Trophoblast cell (in vitro differentiated cells and primary cell): ENCODE data around the gene PALMD.

ENCODE experiments used
- DNase-seq, 2 donors: peaks; one replicate each; pipeline ENCODE4 v3.0.0-alpha.2; 2016
- H2AFZ ChIP-seq: 2 replicates; pipeline ENCODE4 v1.6.1; 2013; ENCODE audit warnings: low read length, moderate library complexity, mild to moderate bottlenecking; ENCODE audit not compliant: insufficient read depth, poor library complexity
- H2AK5ac ChIP-seq: 2 replicates; pipeline ENCODE4 v1.6.1; 2013; ENCODE audit warnings: mild to moderate bottlenecking, low read length
- H2BK120ac ChIP-seq: 2 replicates; pipeline ENCODE4 v1.6.1; 2013; ENCODE audit warnings: low read length, mild to moderate bottlenecking, moderate library complexity; ENCODE audit not compliant: insufficient read depth, poor library complexity
- H2BK12ac ChIP-seq: 2 replicates; pipeline ENCODE4 v1.6.1; 2013; ENCODE audit warnings: mild to moderate bottlenecking, low read length, moderate library complexity
- H2BK5ac ChIP-seq: 2 replicates; pipeline ENCODE4 v1.6.1; 2013; ENCODE audit warnings: low read length, low read depth, moderate library complexity, mild to moderate bottlenecking; ENCODE audit not compliant: poor library complexity
- H3K14ac ChIP-seq: 2 replicates; pipeline ENCODE4 v1.6.1; 2013; ENCODE audit warnings: mild to moderate bottlenecking, low read length
- H3K18ac ChIP-seq: 2 replicates; pipeline ENCODE4 v1.6.1; 2013; ENCODE audit warnings: mild to moderate bottlenecking, low read length
- H3K23ac ChIP-seq: 2 replicates; pipeline ENCODE4 v1.6.1; 2013; ENCODE audit warnings: low read length
- H3K27ac ChIP-seq: 2 replicates; pipeline ENCODE4 v1.5.1; 2013; ENCODE audit warnings: low read depth, mild to moderate bottlenecking, inconsistent platforms, low read length, moderate library complexity
- H3K27me3 ChIP-seq: 2 replicates; pipeline ENCODE4 v1.6.1; 2013; ENCODE audit warnings: inconsistent platforms, mild to moderate bottlenecking, low read length, moderate library complexity; ENCODE audit not compliant: insufficient read depth
- H3K36me3 ChIP-seq, 2 experiments: 1 replicate in 1 of 2; 2 replicates in 1 of 2; pipeline ENCODE4 v1.6.1; 2013; ENCODE audit warnings: low read length in 2 of 2, mild to moderate bottlenecking in 2 of 2, moderate library complexity in 1 of 2; ENCODE audit not compliant: insufficient read depth in 2 of 2, control insufficient read depth in 1 of 2
- H3K4ac ChIP-seq: 2 replicates; pipeline ENCODE4 v1.6.1; 2013; ENCODE audit warnings: low read depth, mild to moderate bottlenecking, low read length, moderate library complexity
- H3K4me1 ChIP-seq, 2 experiments: 1 replicate in 1 of 2; 2 replicates in 1 of 2; pipeline ENCODE4 v1.6.1; 2013; ENCODE audit warnings: low read length in 2 of 2, mild to moderate bottlenecking in 2 of 2, moderate library complexity in 1 of 2; ENCODE audit not compliant: insufficient read depth in 2 of 2, control insufficient read depth in 1 of 2
- H3K4me2 ChIP-seq: 2 replicates; pipeline ENCODE4 v1.6.1; 2013; ENCODE audit warnings: inconsistent platforms, mild to moderate bottlenecking, low read length, moderate library complexity
- H3K4me3 ChIP-seq: 2 replicates; pipeline ENCODE4 v1.5.1; 2013; ENCODE audit warnings: mild to moderate bottlenecking, low read depth, low read length, inconsistent platforms
- H3K79me1 ChIP-seq: one replicate; pipeline ENCODE4 v1.6.1; 2013; ENCODE audit warnings: low read length
- H3K79me2 ChIP-seq: 2 replicates; pipeline ENCODE4 v1.6.1; 2013; ENCODE audit warnings: low read length, mild to moderate bottlenecking; ENCODE audit not compliant: control insufficient read depth, insufficient read depth, poor library complexity
- H3K9ac ChIP-seq: 2 replicates; pipeline ENCODE4 v1.6.1; 2013; ENCODE audit warnings: mild to moderate bottlenecking, low read length
- H3K9me3 ChIP-seq: 2 replicates; pipeline ENCODE4 v1.6.1; 2013; ENCODE audit warnings: low read depth, mild to moderate bottlenecking, control low read depth, inconsistent platforms, low read length; ENCODE audit not compliant: insufficient read depth
- H4K12ac ChIP-seq: 2 replicates; pipeline ENCODE4 v1.6.1; 2013; ENCODE audit warnings: low read depth, mild to moderate bottlenecking, low read length, moderate library complexity
- H4K8ac ChIP-seq: 2 replicates; pipeline ENCODE4 v1.6.1; 2013; ENCODE audit warnings: low read depth, mild to moderate bottlenecking, low read length, moderate library complexity
- H4K91ac ChIP-seq: one replicate; pipeline ENCODE4 v1.6.1; 2013; ENCODE audit warnings: low read depth, mild to moderate bottlenecking, low read length, moderate library complexity
- WGBS: extraction: QIAGEN DNeasy Blood & Tissue Kit; methylation state at CpG from one replicate; pipeline ENCODE4 v1.1.7; 2013; ENCODE audit warnings: missing lambda C conversion rate; ENCODE audit not compliant: insufficient read length, insufficient coverage; ENCODE audit errors: extremely low coverage; 5-methylcytosine and 5-hydroxymethylcytosine counted together

Gene PALMD

DNA sequence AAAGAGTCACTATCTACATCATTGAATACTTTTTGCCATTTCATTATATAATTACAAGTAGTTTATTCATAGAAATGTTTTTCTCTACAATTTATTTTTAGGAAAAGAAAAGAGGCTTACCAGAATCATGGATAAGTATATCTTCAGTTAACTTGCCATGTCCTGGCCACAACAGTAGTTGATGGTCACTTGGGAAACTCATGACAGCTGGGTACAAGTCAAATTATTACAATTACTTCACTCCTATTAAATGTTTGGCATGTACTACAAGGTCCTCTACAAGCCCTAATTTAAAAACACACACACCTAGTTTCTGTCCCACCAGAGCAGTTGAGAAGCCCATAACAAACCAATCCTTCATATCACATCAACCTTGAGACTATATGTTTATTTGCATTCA is 29.4 kb downstream of the PALMD start:
- no peaks in the 10 kb centered on the region for H3K79me2 ChIP-seq
- no peak overlapping the region for H2BK5ac ChIP-seq
- no peak overlapping the region for H2AK5ac ChIP-seq
- no peak overlapping the region for H3K18ac ChIP-seq
- no peak overlapping the region for H3K4me3 ChIP-seq
- H3K23ac ChIP-seq: no peak overlapping the region
- H3K27ac ChIP-seq: no peak overlapping the region
- H3K27me3 ChIP-seq: no peaks in the 10 kb centered on the region
- H3K4ac ChIP-seq: no peak overlapping the region
- H2BK12ac ChIP-seq: no peak overlapping the region
- H4K91ac ChIP-seq: no peak overlapping the region
- no peak overlapping the region for H2AFZ ChIP-seq
- no peaks in the 10 kb centered on the region for H3K4me1 ChIP-seq
- H4K12ac ChIP-seq: no peak overlapping the region
- DNase-seq: no peak
- no peak overlapping the region for H3K14ac ChIP-seq
- no peak overlapping the region for H4K8ac ChIP-seq
- no peak overlapping the region for H2BK120ac ChIP-seq
- H3K79me1 ChIP-seq: no peaks in the 10 kb centered on the region
- H3K9ac ChIP-seq: no peak overlapping the region
- H3K9me3 ChIP-seq: no peaks in the 10 kb centered on the region
- no peak overlapping the region for H3K4me2 ChIP-seq
- H3K36me3 ChIP-seq: no peaks in the 10 kb centered on the region

DNA sequence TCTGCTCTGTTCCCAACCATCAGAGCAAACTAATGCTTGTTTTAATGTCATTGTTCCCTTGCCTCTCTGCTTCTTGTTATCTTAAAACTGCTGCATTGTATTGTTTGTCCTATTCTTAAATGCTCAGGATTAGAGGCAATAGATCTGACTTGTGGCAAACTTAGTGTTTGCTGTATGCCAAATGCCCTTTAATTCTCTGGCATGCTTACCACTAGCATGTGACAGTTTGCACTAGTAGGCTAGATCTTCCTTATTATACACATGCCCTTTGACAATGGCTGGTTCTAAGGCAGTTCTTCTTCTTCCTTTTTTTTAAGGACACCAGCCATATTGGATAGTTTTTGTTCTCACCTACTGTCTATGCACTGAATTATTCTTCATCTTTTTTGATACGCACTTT is 30.1 kb downstream of the PALMD start:
- H2AFZ ChIP-seq: no peak overlapping the region
- no peak overlapping the region for H3K9ac ChIP-seq
- no peak overlapping the region for H4K91ac ChIP-seq
- H3K79me2 ChIP-seq: no peaks in the 10 kb centered on the region
- no peak overlapping the region for H4K8ac ChIP-seq
- no peak for DNase-seq
- no peak overlapping the region for H4K12ac ChIP-seq
- no peak overlapping the region for H2BK12ac ChIP-seq
- no CpG with 5 or more reads among the region's 1 CpG for WGBS
- H3K4me2 ChIP-seq: no peak overlapping the region
- no peak overlapping the region for H3K18ac ChIP-seq
- no peak overlapping the region for H3K14ac ChIP-seq
- no peaks in the 10 kb centered on the region for H3K36me3 ChIP-seq
- H2BK120ac ChIP-seq: no peak overlapping the region
- H2BK5ac ChIP-seq: no peak overlapping the region
- no peak overlapping the region for H3K4ac ChIP-seq
- H3K79me1 ChIP-seq: no peaks in the 10 kb centered on the region
- H3K4me3 ChIP-seq: no peak overlapping the region
- no peak overlapping the region for H3K27ac ChIP-seq
- H3K9me3 ChIP-seq: no peaks in the 10 kb centered on the region
- H3K27me3 ChIP-seq: no peaks in the 10 kb centered on the region
- no peaks in the 10 kb centered on the region for H3K4me1 ChIP-seq
- no peak overlapping the region for H2AK5ac ChIP-seq
- H3K23ac ChIP-seq: peak overlapping the region; percentile 21

DNA sequence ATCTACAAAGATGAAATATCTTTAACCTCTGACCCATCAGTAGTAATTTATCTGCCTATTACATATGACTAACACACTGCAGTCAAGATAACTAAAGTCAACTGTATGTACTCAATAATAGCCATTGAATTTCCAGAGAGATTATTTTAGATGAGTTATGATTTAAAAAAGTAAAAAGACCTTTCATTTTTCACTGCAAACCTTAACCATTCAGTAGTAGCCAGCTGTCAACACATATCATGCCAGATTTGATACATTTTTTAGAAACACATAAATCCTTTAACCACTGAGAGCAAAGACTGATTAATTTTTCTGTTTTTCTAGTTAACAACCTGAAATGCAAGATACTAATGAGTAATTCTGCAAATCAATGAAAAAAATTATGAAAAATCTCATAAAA is 31.0 kb downstream of the PALMD start:
- no peak overlapping the region for H2BK5ac ChIP-seq
- H3K9ac ChIP-seq: no peak overlapping the region
- no peak for DNase-seq
- H3K79me2 ChIP-seq: no peaks in the 10 kb centered on the region
- no peaks in the 10 kb centered on the region for H3K79me1 ChIP-seq
- H3K23ac ChIP-seq: no peak overlapping the region
- H3K18ac ChIP-seq: no peak overlapping the region
- H3K36me3 ChIP-seq: no peaks in the 10 kb centered on the region
- H3K9me3 ChIP-seq: no peaks in the 10 kb centered on the region
- no peak overlapping the region for H4K91ac ChIP-seq
- H3K4me1 ChIP-seq: no peaks in the 10 kb centered on the region
- H4K12ac ChIP-seq: no peak overlapping the region
- no peak overlapping the region for H2AK5ac ChIP-seq
- no peak overlapping the region for H2BK120ac ChIP-seq
- H2AFZ ChIP-seq: no peak overlapping the region
- H3K27me3 ChIP-seq: no peaks in the 10 kb centered on the region
- no peak overlapping the region for H2BK12ac ChIP-seq
- H3K4ac ChIP-seq: no peak overlapping the region
- H3K4me2 ChIP-seq: no peak overlapping the region
- H3K4me3 ChIP-seq: no peak overlapping the region
- no peak overlapping the region for H3K14ac ChIP-seq
- no peak overlapping the region for H4K8ac ChIP-seq
- H3K27ac ChIP-seq: no peak overlapping the region

DNA sequence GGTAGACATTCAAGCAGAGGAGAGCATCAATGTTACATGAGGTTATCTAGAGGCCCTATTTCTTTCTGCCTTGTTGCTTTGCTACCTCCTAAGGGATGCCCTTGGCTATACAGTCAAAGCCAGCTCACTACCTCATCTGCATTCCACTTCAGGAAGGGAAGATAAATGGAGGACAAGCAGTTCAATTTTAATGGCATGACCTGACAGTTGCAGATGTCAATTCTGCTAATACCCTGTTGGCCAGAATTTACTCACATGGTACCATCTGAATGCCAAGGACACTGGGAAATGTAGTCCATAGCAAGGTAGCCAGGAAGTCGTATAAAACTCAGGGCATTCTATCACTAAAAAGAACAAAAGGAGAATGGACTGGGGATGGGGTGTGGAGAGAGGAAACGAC is 31.5 kb downstream of the PALMD start:
- H3K27me3 ChIP-seq: no peaks in the 10 kb centered on the region
- H4K12ac ChIP-seq: no peak overlapping the region
- no peak overlapping the region for H3K14ac ChIP-seq
- no peak overlapping the region for H3K27ac ChIP-seq
- H2BK120ac ChIP-seq: no peak overlapping the region
- no peaks in the 10 kb centered on the region for H3K36me3 ChIP-seq
- H3K18ac ChIP-seq: no peak overlapping the region
- no peaks in the 10 kb centered on the region for H3K9me3 ChIP-seq
- H3K23ac ChIP-seq: no peak overlapping the region
- no CpG with 5 or more reads among the region's 2 CpGs for WGBS
- H2BK5ac ChIP-seq: no peak overlapping the region
- H3K4me3 ChIP-seq: no peak overlapping the region
- H3K79me2 ChIP-seq: no peaks in the 10 kb centered on the region
- no peaks in the 10 kb centered on the region for H3K4me1 ChIP-seq
- no peaks in the 10 kb centered on the region for H3K79me1 ChIP-seq
- H2AFZ ChIP-seq: no peak overlapping the region
- H4K8ac ChIP-seq: no peak overlapping the region
- H4K91ac ChIP-seq: no peak overlapping the region
- H2AK5ac ChIP-seq: no peak overlapping the region
- H3K4me2 ChIP-seq: no peak overlapping the region
- no peak overlapping the region for H3K9ac ChIP-seq
- no peak overlapping the region for H2BK12ac ChIP-seq
- no peak for DNase-seq
- no peak overlapping the region for H3K4ac ChIP-seq

DNA sequence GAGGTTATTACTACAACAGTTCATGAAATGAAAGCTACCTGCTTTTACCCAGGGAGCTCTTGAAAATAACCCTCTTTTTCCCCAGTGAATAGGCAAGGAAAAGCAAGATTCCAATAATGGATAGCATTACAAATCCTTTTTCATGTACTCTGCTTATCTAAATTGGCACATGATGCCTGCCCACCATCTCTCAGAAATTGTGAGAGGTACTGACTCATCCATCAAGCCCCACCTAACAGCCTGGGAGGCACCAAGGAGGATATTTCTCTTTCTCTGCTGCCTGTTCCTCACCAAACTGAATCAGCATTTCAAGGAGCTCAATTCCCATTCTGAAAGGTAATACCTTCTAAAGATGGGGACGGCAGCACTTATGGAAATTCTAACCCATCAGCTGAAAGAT is 34.4 kb downstream of the PALMD start:
- no peak overlapping the region for H3K14ac ChIP-seq
- no peaks in the 10 kb centered on the region for H3K79me1 ChIP-seq
- no peak overlapping the region for H4K8ac ChIP-seq
- H4K12ac ChIP-seq: no peak overlapping the region
- no peak overlapping the region for H2BK5ac ChIP-seq
- no peaks in the 10 kb centered on the region for H3K79me2 ChIP-seq
- H2BK12ac ChIP-seq: no peak overlapping the region
- no peak overlapping the region for H2AK5ac ChIP-seq
- H2BK120ac ChIP-seq: no peak overlapping the region
- H2AFZ ChIP-seq: no peak overlapping the region
- no CpG with 5 or more reads among the region's 1 CpG for WGBS
- no peak overlapping the region for H3K4me3 ChIP-seq
- no peaks in the 10 kb centered on the region for H3K36me3 ChIP-seq
- no peak for DNase-seq
- no peak overlapping the region for H3K4me2 ChIP-seq
- no peaks in the 10 kb centered on the region for H3K4me1 ChIP-seq
- no peak overlapping the region for H3K4ac ChIP-seq
- H3K9me3 ChIP-seq: no peaks in the 10 kb centered on the region
- H3K23ac ChIP-seq: no peak overlapping the region
- H3K9ac ChIP-seq: no peak overlapping the region
- H3K27me3 ChIP-seq: no peaks in the 10 kb centered on the region
- no peak overlapping the region for H3K27ac ChIP-seq
- no peak overlapping the region for H3K18ac ChIP-seq
- H4K91ac ChIP-seq: no peak overlapping the region
